GM12873 (cell line): Measurements from ENCODE around the gene CTBS.

Source experiments
- TF ChIP-seq, protein P1 (sequence below): IDR thresholded peaks from 2 replicates; pipeline ENCODE4 v1.5.1; 2012; ENCODE audit warnings: low read depth, mild to moderate bottlenecking, moderate library complexity, low read length, control low read depth; ENCODE audit not compliant: insufficient read depth; ENCODE audit errors: missing control alignments

CTBS gene

DNA sequence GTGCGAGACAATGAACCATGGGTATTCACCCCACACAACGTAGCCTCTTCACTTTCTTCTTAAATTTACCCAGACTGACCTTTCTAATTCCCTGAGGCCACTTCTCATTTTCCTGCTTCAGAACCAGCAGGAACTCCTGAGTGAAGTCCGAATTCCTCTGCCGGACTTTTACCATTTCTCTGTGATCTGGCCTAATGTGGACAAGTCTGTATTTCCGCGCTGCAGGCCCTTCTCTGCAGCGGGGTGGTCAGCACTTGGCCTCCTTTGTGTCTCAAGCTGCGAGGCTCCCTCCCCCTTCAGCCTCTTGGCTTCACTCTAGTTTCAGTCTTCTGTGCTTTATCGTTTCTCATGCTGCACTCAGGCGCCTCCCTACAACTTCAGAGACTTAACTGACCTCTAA lies 9.4 kb upstream of the CTBS start:
- TF ChIP-seq, protein P1, sequence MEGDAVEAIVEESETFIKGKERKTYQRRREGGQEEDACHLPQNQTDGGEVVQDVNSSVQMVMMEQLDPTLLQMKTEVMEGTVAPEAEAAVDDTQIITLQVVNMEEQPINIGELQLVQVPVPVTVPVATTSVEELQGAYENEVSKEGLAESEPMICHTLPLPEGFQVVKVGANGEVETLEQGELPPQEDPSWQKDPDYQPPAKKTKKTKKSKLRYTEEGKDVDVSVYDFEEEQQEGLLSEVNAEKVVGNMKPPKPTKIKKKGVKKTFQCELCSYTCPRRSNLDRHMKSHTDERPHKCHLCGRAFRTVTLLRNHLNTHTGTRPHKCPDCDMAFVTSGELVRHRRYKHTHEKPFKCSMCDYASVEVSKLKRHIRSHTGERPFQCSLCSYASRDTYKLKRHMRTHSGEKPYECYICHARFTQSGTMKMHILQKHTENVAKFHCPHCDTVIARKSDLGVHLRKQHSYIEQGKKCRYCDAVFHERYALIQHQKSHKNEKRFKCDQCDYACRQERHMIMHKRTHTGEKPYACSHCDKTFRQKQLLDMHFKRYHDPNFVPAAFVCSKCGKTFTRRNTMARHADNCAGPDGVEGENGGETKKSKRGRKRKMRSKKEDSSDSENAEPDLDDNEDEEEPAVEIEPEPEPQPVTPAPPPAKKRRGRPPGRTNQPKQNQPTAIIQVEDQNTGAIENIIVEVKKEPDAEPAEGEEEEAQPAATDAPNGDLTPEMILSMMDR: no peak

DNA sequence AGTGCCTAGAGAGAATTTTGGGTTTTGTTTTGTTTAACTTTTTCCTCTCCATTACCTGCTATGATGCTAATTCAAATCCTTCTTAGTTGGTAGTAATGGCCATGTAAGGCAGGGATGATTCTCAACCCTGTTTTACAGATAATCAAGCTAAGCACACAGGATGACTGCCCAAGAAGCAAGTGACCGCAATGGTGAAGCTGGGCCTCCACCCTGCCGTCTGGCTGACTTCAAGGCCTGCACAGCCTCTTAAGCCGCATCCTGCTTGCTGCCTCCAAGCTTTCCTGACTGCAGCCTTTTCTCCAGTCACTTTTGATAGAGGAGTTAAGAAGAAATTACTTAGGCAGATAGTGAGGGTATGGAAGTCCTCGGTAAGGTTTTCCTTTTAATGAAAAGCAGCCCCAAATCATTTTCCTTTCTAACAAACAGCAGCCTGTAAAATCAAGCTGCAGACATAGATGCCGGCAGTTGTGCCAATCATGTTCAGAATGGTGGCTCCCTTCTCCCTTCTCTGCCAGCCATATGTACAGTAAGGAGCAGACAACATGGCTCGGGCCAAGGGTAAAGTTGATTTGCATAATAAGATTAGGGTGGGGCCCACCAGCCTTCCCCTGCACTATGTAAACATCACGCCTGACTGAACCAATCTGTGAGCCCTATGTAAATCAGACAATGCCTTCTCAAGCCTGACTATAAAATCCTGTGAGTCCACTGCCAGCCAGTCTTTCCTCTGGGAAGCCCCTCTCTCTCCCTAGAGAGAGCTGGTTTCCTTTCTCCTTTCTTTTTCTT lies 8.8 kb upstream of the CTBS start:
- TF ChIP-seq, protein P1: no peak

DNA sequence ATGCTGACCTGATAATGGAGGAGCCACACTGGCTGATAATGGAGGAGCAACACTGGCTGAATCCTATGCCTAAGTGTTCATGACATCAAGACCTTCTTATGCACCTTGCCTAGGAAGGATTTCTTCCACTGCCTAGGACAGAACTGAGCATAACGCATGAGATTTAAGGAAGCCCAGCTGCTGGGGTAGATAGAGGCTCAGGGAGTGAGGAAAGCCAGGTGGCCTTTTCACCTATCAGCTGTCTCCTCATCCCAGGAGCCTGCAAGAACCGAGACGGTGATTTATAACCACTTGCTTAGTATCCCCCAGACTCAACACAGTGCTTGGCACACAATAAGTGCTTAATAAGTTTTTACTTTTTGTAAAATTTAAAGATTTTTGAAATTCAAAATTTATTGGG lies 7.4 kb upstream of the CTBS start:
- TF ChIP-seq, protein P1: no peak

- TF ChIP-seq, protein P1: no peak
Measured at GRCh38 chr1:84574936-84575335, 696 bp upstream of the CTBS start.

DNA sequence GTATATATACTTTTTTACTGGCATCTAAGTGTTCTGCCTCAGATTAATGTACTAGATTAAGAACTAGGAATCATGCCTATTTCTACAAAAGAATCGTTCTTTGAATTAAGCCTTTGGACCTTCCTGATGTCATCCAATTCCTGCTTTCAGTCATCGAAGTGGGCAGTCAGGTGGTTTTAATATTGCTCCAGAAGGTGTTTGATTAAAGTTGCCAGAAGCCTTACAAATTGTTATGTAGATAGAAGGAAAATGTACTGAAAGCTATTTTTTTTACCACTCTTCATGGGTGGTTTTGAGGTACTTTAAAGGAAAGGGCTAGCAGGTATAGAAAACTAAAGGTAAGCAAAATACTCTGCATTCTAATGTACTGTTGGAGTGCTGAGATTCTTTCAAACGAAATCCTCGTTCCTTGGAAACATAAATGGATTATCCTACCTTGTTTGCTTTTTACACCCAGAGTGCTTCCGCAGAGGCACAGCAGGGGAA lies 716 bp downstream of the CTBS start:
- TF ChIP-seq, protein P1: no peak

DNA sequence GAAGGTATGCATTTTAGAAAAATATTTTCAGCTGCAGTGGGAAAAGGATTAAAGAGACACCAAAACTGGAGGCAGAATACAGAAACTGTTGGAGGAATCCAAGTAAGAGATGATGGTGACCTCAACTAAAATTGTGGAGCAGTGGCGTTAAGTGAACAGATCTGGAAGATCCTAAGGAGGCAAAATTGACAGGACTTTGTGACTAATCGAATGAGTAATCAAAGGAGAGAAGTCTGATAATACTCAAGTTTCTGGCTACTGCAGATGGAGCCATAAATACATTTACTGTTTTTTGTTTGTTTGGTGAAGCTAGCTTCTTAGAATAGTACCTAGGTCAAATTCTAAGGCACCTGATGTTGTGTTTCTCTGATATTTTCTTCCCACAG lies 3.1 kb downstream of the CTBS start:
- TF ChIP-seq, protein P1: no peak

- TF ChIP-seq, protein P1: no peak
Measured at GRCh38 chr1:84570436-84571149, 3.6 kb downstream of the CTBS start.
